GM15510 (cell line): ENCODE measurements around the gene DNAJA3.

ENCODE experiments used
- POLR2A ChIP-seq: IDR thresholded peaks from 3 replicates; pipeline ENCODE4 v1.6.1; 2011; ENCODE audit warnings: borderline replicate concordance; ENCODE audit not compliant: insufficient read length; ENCODE audit errors: extremely low read depth

Gene DNAJA3

DNA sequence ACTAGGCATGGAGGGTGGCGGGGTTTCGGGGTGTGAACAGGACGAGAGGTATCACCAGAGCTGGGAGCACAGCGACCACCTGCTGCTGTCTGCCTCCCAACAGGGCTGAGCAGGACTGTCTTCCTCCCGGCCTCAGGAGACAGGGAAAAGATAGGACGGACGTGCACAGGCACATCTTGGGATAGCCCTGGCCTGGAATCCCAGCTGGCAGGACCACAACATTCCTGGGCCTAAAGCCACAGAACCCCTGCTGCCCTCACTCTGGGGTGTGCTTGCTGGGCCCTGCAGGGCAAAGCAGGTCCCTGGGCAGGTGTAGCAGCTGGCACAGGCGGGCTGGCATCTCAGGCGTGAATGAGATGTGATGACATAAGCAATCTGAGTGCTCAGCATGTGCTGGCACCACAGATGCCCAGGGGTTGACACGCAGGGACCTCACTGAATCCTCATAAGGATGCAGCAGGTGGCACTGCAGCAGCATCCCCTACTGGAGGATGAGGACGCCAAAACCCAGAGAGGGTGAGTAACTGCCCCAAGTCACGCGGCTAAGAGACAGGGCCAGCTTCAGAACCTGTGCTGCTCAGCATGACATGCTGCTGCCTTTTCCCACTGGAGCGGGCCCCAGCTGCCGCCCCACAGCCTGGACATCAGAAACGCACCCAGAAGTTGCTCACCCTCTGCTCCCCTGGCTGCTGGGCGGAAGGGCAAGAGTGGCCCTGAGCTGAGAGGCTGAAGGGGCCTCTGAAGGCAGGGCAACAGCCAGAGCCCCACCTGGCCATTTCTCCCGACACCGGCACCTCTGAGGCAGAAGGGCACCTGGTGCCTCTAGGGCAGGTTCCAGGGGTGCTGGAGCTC is 16.4 kb upstream of the DNAJA3 start:
- TF ChIP-seq POLR2A = no peak

DNA sequence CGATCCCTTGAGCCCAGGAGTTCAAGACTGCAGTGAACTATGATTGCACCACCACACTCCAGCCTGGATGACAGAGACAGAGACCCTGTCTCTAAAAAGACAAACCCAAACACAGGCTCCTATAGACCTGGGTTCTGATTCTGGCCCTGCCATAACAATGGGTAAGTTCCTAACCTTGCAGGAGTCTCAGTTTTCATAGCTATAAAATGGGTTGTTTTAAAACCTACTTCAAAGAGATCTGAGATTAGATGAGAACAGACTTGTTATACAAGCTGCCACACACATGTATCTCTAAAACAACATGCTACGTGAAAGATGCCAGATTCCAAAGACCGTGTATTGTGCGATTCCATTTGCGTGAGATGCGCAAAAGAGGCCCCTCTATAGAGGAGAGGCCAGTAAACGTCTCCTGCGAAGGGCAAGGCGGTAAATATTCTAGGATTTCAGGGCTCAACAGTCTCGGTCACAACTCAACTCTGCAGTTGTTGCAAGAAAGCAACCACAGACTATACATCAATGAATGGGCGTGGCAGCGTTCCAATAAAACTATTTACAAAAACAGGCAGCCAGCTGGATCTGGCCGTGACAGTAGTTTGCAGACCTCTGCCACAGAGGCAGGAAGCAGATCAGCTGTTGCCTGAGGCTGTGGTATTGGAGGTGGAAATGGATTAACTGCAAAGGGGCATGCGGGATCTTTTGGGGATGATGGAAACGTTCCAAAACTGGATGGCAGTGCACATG is 15.2 kb upstream of the DNAJA3 start:
- TF ChIP-seq POLR2A = no peak

- no peak for TF ChIP-seq POLR2A
Measured at GRCh38 chr16:4411684-4412083, 14.0 kb upstream of the DNAJA3 start.

- TF ChIP-seq POLR2A = no peak
Measured at GRCh38 chr16:4412159-4412558, 13.5 kb upstream of the DNAJA3 start.

- no peak for TF ChIP-seq POLR2A
Measured at GRCh38 chr16:4412854-4413253, 12.8 kb upstream of the DNAJA3 start.

DNA sequence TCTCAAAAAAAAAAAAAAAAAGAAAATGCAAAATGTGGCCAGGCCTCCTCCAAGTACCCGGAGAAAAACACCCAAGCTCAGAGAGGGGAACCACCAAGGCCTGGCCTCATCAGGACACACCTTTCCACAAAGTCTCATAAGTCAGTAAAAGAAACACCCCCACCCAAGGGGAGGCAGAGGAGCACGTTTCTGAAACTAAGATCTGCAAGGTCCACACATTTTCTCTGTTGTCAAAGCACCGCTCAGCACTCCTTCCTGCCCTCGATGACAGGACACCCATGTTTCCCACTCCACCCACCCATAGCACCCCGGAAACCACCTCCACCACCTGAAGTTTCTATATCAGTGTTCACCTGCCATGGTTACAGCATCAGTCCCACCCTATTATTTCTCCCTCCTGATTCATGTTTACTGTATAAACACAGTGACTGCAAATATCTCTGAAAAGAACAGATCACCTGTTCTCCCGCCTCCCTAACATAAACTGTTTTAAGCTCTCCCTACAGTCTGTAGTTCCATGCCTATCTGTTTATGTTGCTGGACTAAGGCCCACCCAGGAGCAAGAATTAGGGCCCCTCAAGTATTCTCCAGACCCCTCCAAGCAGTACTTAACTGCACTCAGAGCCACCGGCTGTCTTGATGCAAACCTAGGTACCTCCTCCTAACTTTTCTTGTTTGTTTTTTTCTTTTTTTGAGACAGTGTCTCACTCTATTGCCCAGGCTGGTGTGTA is 11.3 kb upstream of the DNAJA3 start:
- no peak for TF ChIP-seq POLR2A

GRCh38 chr16:4415538-4416199 is 10.0 kb upstream of the DNAJA3 start:
- no peak for TF ChIP-seq POLR2A

- peak; percentile 79 for TF ChIP-seq POLR2A
Measured at GRCh38 chr16:4416200-4417032, 9.3 kb upstream of the DNAJA3 start, which contains the start of gene CORO7. TSS of gene CORO7 (minus strand) at chr16:4416596. CDS start at chr16:4416518, 78 bp downstream.

DNA sequence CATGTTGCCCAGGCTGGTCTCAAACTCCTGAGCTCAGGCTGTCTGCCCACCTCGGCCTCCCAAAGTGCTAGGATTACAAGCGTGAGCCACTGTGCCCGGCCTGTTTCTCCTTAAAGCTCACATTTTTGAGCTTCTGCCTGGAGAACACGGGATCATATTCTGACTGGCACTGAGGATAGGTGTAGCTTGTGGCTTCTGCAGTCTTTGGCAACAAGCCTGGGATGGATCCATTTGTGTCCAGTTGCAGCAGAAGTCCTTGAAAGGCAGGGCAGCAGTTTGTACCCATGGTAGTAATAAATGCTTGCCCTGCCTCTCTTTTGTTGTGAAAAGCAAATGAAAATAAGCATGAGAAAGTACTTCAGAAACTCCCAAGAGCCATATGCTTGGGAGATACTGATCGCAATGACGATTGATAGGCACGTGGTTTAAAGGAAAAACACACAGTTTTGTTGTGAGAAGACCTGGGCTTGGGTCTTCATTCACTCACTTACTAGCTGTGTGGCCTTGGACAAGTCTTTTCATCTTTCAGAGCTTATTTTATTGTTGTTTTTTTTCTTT is 6.2 kb upstream of the DNAJA3 start:
- no peak for TF ChIP-seq POLR2A

GRCh38 chr16:4420505-4421105 is 5.1 kb upstream of the DNAJA3 start:
- TF ChIP-seq POLR2A = no peak

GRCh38 chr16:4426021-4426684 is 485 bp downstream of the DNAJA3 start:
- TF ChIP-seq POLR2A = no peak

DNA sequence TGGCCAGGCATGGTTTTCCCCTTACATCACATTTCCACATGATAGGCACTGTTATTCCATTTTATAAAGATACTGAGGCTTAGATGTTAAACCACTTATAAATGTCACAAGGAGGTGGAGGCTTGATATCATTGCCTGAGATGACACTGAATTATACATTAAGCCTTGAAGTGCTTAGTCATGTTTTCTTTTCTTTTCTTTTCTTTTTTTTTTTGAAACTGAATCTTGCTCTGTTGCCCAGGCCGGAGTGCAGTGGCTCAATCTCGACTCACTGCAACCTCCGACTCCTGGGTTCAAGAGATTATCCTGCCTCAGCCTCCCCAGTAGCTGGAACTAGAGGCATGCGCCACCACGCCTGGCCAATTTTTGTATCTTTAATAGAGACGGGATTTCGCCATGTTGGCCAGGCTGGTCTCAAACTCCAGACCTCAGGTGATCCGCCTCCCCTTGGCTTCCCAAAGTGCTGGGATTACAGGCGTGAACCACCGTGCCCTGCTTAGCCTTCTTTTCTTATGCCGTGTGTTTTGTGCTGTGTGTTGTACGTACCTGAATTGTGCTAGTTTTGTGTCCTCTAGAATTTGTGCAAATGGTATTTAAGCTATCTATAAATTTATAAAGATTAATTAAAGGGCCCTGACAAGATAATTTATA is 1.2 kb downstream of the DNAJA3 start:
- no peak for TF ChIP-seq POLR2A
